GM18868 (cell line): ENCODE data around the gene FBXO7.

Experiments
- ATAC-seq: cut with Tn5 transposase; IDR thresholded peaks from one replicate; pipeline ENCODE4 v1.9.1; 2021; ENCODE audit warnings: mild to moderate bottlenecking, moderate library complexity; ENCODE audit not compliant: unreplicated experiment

FBXO7 gene

GRCh38 chr22:32531228-32531627, 56.6 kb downstream of the FBXO7 start:
- ATAC-seq = no peak

GRCh38 chr22:32531931-32532819, 57.6 kb downstream of the FBXO7 start:
- ATAC-seq = no peak

- no peak for ATAC-seq
These were observed 58.2 kb downstream of the FBXO7 start for GRCh38 chr22:32532820-32533128.

GRCh38 chr22:32533265-32534111, 58.9 kb downstream of the FBXO7 start:
- ATAC-seq = no peak

GRCh38 chr22:32534252-32535235, 59.9 kb downstream of the FBXO7 start:
- no peak for ATAC-seq

GRCh38 chr22:32535531-32536190, 61.0 kb downstream of the FBXO7 start:
- no peak for ATAC-seq

- no peak for ATAC-seq
These were observed 61.7 kb downstream of the FBXO7 start for GRCh38 chr22:32536352-32536751.

- no peak for ATAC-seq
These were observed 63.9 kb downstream of the FBXO7 start for GRCh38 chr22:32538521-32538920.

GRCh38 chr22:32539631-32540421, 65.2 kb downstream of the FBXO7 start:
- no peak for ATAC-seq

- ATAC-seq = no peak
These were observed 66.9 kb downstream of the FBXO7 start for GRCh38 chr22:32541481-32541880.

- no peak for ATAC-seq
These were observed 67.6 kb downstream of the FBXO7 start for GRCh38 chr22:32542066-32542676.

GRCh38 chr22:32542677-32543357, 68.2 kb downstream of the FBXO7 start:
- no peak for ATAC-seq

GRCh38 chr22:32544953-32545558, 70.4 kb downstream of the FBXO7 start:
- ATAC-seq = no peak

GRCh38 chr22:32545801-32546200, 71.2 kb downstream of the FBXO7 start:
- no peak for ATAC-seq

GRCh38 chr22:32546496-32546895, 71.9 kb downstream of the FBXO7 start:
- no peak for ATAC-seq

GRCh38 chr22:32546935-32547334, 72.3 kb downstream of the FBXO7 start:
- ATAC-seq = no peak

GRCh38 chr22:32548039-32548438, 73.4 kb downstream of the FBXO7 start:
- ATAC-seq = no peak
